Right lung (tissue), 10 donors: ENCODE data around the gene RNF215. TPM values are rescaled to one million over a fixed set of nuclear protein-coding genes. Genes with fewer than 3 reads are reported as not detected.

Experiments
- DNase-seq, 2 donors: peaks; one replicate each; pipeline ENCODE4 v3.0.0-alpha.2; 2013
- long read RNA-seq, 8 donors: transcript quantifications; one replicate each; lab custom pipeline, GENCODE V29; 2026
- polyA plus RNA-seq, 5 donors: library from polyadenylated mRNA; unstranded; fragments of 120-200 nt; gene quantifications; one replicate each; pipeline versions ENCODE4 v1.2.1 to v1.2.3, GENCODE V29; 2013; ENCODE audit warnings: inconsistent platforms in 1 of 5, low replicate concordance in 1 of 5; ENCODE audit not compliant: insufficient read length in 5 of 5, insufficient read depth in 1 of 5

The RNF215 gene
- polyA plus RNA-seq = 10 to 100 TPM; 18.3 to 27.8 (median 22.7) TPM
- long read RNA-seq, donor 1, transcript RNF215-203 (9 exons, 1,992 nt) = major isoform, 7 of 8 reads
- long read RNA-seq, donor 1, partial matches to known transcripts = 0 of 8 reads
- long read RNA-seq, donor 1, other reads (novel, unspliced or antisense) = 0 of 8 reads
- long read RNA-seq, donor 2, partial matches to known transcripts = 0 of 6 reads
- long read RNA-seq, donor 2, other reads (novel, unspliced or antisense) = 0 of 6 reads
- long read RNA-seq, donor 3, transcript RNF215-201 (8 exons, 1,651 nt) = major isoform, 5 of 9 reads
- long read RNA-seq, donor 3, partial matches to known transcripts = 0 of 9 reads
- long read RNA-seq, donor 3, other reads (novel, unspliced or antisense) = 0 of 9 reads
- long read RNA-seq, donor 4, partial matches to known transcripts = 0 of 2 reads
- long read RNA-seq, donor 4, other reads (novel, unspliced or antisense) = 0 of 2 reads
- long read RNA-seq, donor 5, transcript RNF215-201 (8 exons, 1,651 nt) = major isoform, 5 of 9 reads
- long read RNA-seq, donor 5, partial matches to known transcripts = 0 of 9 reads
- long read RNA-seq, donor 5, other reads (novel, unspliced or antisense) = 0 of 9 reads
- long read RNA-seq, donor 6, partial matches to known transcripts = 0 of 4 reads
- long read RNA-seq, donor 6, other reads (novel, unspliced or antisense) = 0 of 4 reads
- long read RNA-seq, donor 7, partial matches to known transcripts = 0 of 2 reads
- long read RNA-seq, donor 7, other reads (novel, unspliced or antisense) = 0 of 2 reads
- long read RNA-seq, donor 8, partial matches to known transcripts = 0 of 2 reads
- long read RNA-seq, donor 8, other reads (novel, unspliced or antisense) = 0 of 2 reads

- peak; percentile 83 to 84 for DNase-seq
These were observed at the start of gene RNF215 for GRCh38 chr22:30386960-30387827. Gene RNF215, minus strand, starts transcription at chr22:30387411. Its CDS starts 98 bp downstream, at chr22:30387313.

GRCh38 chr22:30436196-30436595 is 49.0 kb upstream of the RNF215 start:
- DNase-seq = no peak

- DNase-seq = no peak
These were observed 48.5 kb upstream of the RNF215 start for GRCh38 chr22:30435674-30436126.

- DNase-seq = no peak
These were observed 47.6 kb upstream of the RNF215 start for GRCh38 chr22:30434843-30435242.

GRCh38 chr22:30433773-30434172 is 46.6 kb upstream of the RNF215 start:
- DNase-seq = no peak

GRCh38 chr22:30433227-30433626 is 46.0 kb upstream of the RNF215 start:
- DNase-seq = no peak

GRCh38 chr22:30432520-30432919 is 45.3 kb upstream of the RNF215 start:
- DNase-seq = no peak

GRCh38 chr22:30432096-30432495 is 44.9 kb upstream of the RNF215 start:
- DNase-seq = no peak

GRCh38 chr22:30430933-30431332 is 43.7 kb upstream of the RNF215 start:
- DNase-seq = no peak

GRCh38 chr22:30429887-30430286 is 42.7 kb upstream of the RNF215 start:
- DNase-seq = no peak

GRCh38 chr22:30427871-30428270 is 40.7 kb upstream of the RNF215 start:
- DNase-seq = no peak

- peak; percentile 55 to 59 for DNase-seq
These were observed 39.5 kb upstream of the RNF215 start for GRCh38 chr22:30426388-30427353.

GRCh38 chr22:30425616-30426387 is 38.6 kb upstream of the RNF215 start, which contains the start of gene MTFP1:
Gene MTFP1, plus strand, starts transcription at chr22:30425768. Its CDS starts 112 bp downstream, at chr22:30425880.
- DNase-seq = peak; percentile 61 to 62

GRCh38 chr22:30425327-30425615 is 38.1 kb upstream of the RNF215 start:
- no peak for DNase-seq

GRCh38 chr22:30424534-30425326 is 37.5 kb upstream of the RNF215 start:
- no peak for DNase-seq

GRCh38 chr22:30423959-30424533 is 36.8 kb upstream of the RNF215 start:
- DNase-seq = peak; percentile 100

- no peak for DNase-seq
These were observed 36.2 kb upstream of the RNF215 start for GRCh38 chr22:30423301-30423958.
